ENCODE results near the gene ESR1.
"Not testable (repeated sequence)": the region's sequence is repeated elsewhere in the genome, so short reads cannot be mapped to it uniquely, and the experiment has no call there.

The ESR1 gene

GRCh38 chr6:152099446-152100182 is 292.1 kb downstream of the ESR1 start:
- FAIRE-seq = no peak

GRCh38 chr6:152100183-152100618 is 292.7 kb downstream of the ESR1 start:
- no peak for FAIRE-seq

- FAIRE-seq = no peak
Observed at GRCh38 chr6:152107973-152108372, 300.5 kb downstream of the ESR1 start.

GRCh38 chr6:152110886-152111820 is 303.7 kb downstream of the ESR1 start:
- FAIRE-seq = no peak

- FAIRE-seq = no peak
Observed at GRCh38 chr6:152112491-152113261, 305.2 kb downstream of the ESR1 start.

- FAIRE-seq = no peak
Observed at GRCh38 chr6:152117156-152118133, 310.0 kb downstream of the ESR1 start.

GRCh38 chr6:152118224-152118623 is 310.7 kb downstream of the ESR1 start:
- FAIRE-seq = no peak

GRCh38 chr6:152118678-152119077 is 311.2 kb downstream of the ESR1 start:
- no peak for FAIRE-seq

GRCh38 chr6:152119831-152120230 is 312.3 kb downstream of the ESR1 start:
- FAIRE-seq = no peak

GRCh38 chr6:152121910-152122309 is 314.4 kb downstream of the ESR1 start:
- FAIRE-seq = no peak

GRCh38 chr6:152122434-152122833 is 315.0 kb downstream of the ESR1 start:
- FAIRE-seq = no peak

- FAIRE-seq = no peak
Observed at GRCh38 chr6:152123076-152123475, 315.6 kb downstream of the ESR1 start.

GRCh38 chr6:152124429-152125074 is 317.1 kb downstream of the ESR1 start:
- peak; percentile 96 for FAIRE-seq

- no peak for FAIRE-seq
Observed at GRCh38 chr6:152127432-152128165, 320.1 kb downstream of the ESR1 start.

- FAIRE-seq = no peak
Observed at GRCh38 chr6:152129691-152130151, 322.2 kb downstream of the ESR1 start.

GRCh38 chr6:152130441-152130840 is 323.0 kb downstream of the ESR1 start:
- no peak for FAIRE-seq

GRCh38 chr6:152135755-152136448 is 328.4 kb downstream of the ESR1 start:
- peak; percentile 89 for FAIRE-seq

GRCh38 chr6:152136449-152136825 is 329.0 kb downstream of the ESR1 start:
- no peak for FAIRE-seq

GRCh38 chr6:152138344-152138743 is 330.9 kb downstream of the ESR1 start:
- FAIRE-seq = not testable (repeated sequence)

- no peak for FAIRE-seq
Observed at GRCh38 chr6:152142105-152142504, 334.6 kb downstream of the ESR1 start.
